Activated CD4-positive, CD25-positive, alpha-beta regulatory T cell (primary cell): ENCODE data around the gene MCOLN1.

ENCODE experiments used
- DNase-seq, 4 experiments: peaks; one replicate each; lab custom pipeline; 2025; lab: John Stamatoyannopoulos, UW

MCOLN1 gene

DNA sequence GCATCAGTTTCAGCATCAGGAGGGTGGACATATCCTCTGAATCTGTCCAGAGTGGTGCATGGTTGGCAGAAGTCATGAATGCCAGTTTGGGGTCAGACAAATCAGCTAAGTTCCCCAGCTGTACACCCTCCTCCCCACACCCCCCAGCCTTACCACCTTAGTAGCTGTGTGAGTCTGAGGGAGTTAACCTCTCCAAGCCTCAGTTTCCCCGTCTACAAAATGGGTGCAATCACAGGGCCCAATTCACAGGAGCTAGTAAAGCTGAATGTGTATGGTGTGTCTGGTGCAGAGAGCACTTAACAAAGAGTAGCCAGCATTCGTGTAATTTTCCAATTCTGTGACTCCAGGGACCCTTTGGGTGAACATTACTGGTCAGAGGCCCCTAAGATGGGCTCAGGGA, 19.9 kb upstream of the MCOLN1 start:
- DNase-seq = no peak

DNA sequence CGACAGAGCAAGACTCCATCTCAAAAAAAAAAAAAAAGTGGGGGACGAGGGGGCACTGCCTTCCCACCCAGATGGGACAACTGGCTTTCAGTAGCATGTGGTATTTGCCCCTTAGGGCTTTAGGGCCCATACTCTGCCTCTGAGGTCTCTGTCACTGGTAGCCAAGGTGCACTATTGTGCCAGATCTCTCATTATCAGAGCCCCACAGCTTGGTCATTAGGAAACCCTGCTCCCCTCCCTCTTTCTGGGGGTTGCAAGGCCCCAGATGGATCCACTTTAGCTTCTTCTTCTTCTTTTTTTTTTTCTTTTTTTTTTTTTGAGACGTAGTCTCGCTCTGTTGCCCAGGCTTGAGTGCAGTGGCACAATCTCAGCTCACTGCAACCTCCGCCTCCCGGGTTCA, 17.7 kb upstream of the MCOLN1 start:
- DNase-seq = no peak

DNA sequence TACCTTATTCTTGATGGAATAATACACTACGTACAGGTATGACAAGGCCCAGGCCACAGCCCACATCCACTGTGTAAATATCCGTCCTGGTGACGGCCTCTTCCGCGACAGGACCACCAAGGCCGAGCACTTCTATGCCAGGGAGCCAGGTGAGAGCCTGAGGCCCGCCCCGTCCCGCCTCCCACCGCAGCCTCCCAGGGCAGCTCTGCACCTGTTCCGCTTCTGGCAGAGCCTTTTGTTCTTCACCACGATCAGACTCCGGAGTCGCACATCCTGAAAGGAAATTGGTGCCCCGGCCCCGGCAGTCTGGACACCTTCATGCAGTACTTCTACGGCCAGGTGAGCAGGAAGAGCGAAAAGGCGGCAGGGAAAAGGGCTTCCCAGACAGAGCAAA, 17.1 kb upstream of the MCOLN1 start:
- DNase-seq = no peak

DNA sequence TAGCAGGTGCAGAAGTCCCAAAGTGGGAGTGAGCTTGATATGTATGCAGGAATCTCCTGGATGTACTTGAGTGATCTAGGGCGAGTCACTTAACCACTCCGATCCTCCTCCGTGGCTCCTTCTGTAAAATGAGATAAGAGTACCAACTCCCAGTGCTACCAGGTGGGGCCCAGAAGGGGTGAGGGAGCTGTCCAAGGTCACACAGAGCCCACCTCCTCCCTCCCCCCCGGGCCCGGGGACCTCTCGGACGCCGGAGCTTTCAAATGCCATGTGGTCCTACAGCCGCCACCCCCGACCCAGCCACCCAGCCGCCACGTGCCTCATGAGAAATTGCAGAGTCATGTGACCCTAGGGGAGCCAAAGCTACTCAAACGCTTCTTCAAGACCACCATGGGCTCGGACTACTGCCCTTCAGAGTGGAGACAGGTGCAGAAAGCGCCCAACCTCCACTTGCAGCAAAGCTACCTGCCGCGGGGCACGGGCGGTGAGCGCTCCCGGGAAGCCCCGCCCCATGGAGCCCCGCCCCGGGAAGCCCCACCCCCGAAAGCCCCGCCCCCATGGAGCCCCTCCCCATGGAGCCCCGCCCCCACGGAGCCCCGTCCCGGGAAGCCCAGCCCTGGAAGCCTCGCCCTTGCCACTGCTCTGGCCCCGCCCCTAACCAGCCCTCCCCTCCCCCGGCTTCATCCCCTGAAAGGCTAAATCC, 16.6 kb upstream of the MCOLN1 start:
- no peak for DNase-seq

DNA sequence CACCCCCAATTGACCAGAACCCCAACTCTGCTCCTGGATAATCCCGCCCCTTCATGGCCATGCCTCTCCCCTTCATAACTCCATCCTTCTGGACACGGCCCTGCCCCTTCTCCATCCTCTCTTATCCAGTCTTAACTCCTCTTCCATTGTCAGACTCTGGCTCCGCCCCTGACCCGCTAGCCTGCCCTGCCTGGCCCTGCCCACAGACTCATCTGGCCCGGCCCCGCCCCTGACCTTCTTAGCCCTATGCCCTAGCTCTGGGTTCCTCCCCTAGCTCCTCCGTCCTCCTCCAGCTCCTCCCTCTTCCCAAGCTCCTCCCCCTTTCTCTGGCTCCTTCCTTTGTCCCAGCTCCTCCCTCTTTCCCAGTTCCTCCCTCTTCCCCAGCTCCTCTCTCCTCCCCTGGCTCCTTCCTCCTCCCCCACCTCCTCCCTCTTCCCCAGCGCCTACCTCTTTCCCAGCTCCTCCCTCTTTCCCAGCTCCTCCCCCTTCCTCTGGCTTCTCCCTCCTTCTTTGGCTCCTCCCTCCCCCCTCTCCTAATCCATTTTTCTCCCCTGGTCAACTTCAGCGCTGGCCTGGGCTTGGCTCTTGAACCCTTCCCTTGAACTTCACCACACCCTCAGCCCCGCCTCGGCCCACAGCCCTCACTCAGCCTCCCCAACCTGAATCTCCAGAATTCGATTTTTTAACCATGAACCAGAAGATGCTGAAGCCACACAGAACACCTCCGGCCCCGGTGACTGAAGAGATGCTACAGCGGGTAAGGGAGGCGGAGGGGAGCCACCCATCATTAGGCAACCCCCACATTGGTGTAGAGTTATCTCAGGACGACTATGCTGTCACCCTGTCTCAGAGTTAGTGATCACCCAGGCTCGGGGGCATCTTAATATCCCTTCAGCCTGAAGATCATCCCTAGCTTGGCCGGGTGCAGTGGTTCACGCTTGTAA, 15.8 kb upstream of the MCOLN1 start:
- no peak for DNase-seq

DNA sequence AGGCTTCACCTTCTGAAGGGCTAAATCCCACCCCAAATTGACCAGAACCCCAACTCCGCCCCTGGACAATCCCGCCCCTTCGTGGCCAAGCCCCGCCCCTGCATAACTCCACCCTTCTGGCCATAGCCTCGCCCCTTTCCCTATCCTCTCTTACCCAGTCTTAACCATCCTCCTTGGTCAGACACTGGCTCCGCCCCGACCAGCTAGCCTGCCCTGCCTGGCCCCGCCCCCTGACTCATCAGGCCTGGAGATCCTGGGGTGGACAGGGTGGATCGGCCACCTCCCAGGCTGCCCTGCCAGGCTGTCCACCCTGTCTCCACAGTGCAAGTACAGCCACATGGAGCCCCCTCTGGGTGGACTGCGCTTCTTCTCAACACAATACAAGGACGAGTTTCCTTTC, 14.5 kb upstream of the MCOLN1 start:
- no peak for DNase-seq

DNA sequence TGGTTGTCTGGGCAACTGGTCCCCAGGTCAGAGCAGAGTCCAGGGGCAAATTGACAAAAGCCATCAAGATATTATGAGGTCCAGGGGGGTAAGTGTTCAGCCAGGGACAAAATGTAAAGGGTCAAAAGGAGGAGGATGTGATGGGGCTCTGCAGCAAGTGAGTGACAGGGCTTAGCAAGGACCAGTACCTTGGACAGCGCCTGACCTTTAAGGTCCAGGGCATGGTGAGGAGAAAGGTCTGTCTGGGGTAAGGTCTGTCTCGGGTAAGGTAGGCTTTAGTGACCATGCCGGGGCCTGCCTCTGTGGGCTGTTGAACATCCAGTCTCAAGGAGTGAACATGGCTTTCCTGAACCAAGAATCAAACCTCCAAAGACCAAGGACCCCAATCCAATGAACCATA, 12.8 kb upstream of the MCOLN1 start:
- DNase-seq = no peak

DNA sequence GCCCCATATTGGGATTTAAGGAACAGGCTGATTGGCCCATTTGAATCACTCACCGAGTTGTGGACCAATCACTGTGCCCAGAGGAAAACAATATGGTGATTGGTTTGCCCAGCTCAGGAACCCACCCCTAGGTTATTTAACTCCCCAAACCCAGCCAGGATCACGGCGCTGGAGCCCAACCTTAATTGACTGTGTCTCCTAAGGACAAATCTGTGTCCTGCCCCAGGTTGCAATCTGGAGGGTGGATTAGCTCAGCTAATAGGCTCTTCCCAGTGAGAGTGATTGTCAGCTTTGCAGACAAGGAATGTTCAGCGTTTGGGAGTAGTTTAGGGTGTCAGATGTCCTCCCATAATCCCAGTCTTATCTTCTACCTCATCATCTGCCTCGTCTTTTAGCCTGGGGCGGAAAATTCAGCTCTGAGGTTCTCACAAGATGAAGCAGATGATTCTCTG, 10.0 kb upstream of the MCOLN1 start:
- DNase-seq = no peak

DNA sequence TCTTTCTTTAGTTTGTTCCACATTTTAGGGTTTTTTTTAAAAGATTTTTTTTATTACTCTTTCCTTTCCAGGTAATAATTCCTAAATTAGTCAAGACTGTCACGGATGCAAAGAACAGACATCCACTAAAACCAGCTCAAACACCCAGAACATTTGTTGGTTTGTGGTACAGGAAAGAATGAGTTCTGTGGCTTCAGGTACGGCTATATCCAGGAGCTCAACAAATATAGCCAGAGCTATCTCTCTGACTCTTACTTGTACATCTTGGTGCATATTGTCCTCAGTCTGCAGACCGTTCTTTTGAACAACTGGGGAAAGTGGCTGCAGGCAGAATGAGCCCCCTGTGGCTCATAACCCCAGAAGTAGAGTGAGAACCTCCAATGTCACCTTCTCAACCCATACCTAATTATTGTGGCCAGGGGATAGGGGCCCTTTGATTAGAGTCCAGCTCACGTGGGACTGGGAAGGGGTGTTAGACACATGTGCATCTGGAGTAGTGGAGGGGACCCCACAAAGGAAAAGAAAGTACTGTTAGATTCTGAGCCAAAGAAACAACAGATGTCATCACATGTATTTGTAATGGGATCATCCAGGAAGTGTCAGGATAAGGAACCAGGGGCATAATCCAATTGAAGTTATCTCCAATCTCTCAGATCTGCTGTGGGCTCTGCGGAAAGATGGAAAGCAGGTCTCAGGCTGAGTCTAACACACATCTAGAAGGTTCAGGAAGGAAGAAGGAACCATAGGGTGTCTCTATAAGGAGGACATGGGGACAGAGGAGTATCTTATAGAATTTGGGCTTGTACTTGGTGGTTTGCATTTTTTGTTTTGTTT, 8.4 kb upstream of the MCOLN1 start:
- DNase-seq = no peak

DNA sequence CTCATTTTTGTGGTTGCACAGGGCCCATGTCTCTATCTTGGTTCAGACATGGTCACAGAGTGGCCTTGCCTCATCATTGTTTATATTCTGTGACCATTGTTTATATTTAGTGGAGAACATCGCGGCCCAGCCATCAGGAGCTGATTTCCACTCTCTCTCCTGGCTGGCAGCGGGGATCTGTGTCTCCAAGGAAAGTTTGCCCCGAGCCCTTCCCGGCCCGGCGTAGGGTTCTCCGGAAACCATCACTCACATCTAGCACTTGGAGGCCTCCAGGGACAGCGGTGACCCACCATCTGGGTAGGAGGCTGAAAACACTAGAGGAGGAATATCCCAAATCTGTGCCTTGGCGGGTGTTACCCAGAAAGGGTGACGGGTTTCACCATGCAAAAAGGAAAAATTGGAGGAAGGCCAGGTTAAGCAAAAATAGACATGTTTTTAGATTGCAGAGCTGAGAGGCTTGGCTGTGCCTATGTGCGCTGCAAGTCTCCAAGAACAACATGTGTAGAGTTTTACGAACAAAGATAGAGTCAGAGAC, 7.2 kb upstream of the MCOLN1 start:
- DNase-seq = no peak

DNA sequence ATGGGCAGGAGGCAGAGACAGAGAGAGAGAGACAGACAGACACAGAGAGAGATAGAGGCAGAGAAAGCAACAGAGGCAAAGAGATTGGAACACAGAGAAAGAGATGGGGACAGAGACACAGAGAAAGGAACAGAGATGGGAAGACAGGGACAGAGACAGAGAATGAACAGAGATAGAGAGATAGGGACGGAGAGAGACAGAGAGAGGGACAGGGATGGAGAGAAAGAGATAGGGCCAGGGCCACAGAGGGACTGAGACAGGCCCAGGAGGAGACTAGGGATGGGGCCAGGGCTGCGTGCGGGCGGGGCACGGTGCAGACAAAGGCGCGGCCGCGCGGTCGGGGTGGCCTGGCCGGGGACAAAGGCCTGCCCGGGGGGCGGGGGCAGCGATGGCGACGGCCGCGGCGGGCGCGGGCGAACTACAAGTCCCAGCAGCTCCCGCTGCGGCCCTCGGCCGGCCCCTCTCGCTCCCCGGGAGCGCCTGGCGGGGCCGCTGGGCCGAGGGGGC, 6.7 kb upstream of the MCOLN1 start, which contains the start of gene ZNF358:
Gene ZNF358, plus strand, starts transcription at position 459 of the 507 bp plus-strand sequence. CDS start 3,140 bp downstream, outside the sequence.
- DNase-seq = no peak

DNA sequence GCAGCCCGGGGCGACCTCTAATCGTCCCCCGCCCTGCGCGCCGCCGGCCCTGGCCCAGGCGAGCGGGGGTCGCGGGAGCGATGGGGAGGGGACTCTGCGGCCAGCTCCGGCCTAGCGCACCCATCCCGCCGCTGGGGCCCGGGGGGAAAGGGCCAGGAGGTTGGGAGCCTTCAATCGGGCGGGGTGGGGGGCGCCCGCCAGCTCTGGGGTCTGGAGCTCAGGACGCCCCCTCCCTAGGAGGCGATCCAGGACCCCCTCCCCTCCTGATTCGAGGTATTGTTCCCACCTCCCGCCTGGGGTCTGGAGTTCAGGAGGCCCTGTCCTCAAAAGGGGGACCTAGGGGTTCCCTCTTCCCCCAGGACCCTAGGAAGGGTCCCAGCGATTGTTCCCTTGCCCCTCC, 6.1 kb upstream of the MCOLN1 start:
- DNase-seq = no peak

DNA sequence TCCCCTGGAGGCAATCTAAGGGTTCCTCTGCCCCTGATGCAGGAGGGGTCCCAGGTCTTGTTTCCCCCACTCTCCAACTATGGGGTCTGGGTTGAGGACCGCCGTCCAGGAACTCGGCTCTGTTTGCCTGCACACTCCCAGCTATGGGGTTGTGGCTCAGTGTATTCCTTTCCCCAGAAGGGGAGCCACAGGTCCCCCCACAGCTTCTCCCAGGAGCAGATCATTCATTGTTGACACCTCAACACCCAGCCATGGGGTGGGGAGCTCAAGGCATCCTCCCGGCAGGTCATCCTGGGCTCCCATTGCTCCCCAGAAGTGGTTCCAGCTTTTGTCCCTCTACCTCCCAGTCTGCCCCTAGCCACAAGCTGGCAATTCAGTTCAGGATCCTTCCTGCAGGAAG, 5.5 kb upstream of the MCOLN1 start:
- DNase-seq = no peak

DNA sequence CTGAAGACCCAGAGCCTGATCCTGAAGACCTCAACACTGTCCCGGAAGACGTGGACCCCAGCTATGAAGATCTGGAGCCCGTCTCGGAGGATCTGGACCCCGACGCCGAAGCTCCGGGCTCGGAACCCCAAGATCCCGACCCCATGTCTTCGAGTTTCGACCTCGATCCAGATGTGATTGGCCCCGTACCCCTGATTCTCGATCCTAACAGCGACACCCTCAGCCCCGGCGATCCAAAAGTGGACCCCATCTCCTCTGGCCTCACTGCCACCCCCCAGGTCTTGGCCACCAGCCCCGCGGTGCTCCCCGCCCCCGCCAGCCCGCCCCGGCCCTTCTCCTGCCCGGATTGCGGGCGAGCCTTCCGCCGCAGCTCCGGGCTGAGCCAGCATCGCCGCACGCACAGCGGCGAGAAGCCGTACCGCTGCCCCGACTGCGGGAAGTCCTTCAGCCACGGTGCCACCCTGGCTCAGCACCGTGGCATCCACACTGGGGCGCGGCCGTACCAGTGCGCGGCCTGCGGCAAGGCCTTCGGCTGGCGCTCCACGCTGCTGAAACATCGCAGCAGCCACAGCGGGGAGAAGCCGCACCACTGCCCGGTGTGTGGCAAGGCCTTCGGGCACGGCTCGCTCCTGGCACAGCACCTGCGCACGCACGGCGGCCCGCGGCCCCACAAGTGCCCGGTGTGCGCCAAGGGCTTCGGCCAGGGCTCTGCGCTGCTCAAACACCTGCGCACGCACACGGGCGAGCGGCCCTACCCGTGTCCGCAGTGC, 2.9 kb upstream of the MCOLN1 start:
- no peak for DNase-seq

DNA sequence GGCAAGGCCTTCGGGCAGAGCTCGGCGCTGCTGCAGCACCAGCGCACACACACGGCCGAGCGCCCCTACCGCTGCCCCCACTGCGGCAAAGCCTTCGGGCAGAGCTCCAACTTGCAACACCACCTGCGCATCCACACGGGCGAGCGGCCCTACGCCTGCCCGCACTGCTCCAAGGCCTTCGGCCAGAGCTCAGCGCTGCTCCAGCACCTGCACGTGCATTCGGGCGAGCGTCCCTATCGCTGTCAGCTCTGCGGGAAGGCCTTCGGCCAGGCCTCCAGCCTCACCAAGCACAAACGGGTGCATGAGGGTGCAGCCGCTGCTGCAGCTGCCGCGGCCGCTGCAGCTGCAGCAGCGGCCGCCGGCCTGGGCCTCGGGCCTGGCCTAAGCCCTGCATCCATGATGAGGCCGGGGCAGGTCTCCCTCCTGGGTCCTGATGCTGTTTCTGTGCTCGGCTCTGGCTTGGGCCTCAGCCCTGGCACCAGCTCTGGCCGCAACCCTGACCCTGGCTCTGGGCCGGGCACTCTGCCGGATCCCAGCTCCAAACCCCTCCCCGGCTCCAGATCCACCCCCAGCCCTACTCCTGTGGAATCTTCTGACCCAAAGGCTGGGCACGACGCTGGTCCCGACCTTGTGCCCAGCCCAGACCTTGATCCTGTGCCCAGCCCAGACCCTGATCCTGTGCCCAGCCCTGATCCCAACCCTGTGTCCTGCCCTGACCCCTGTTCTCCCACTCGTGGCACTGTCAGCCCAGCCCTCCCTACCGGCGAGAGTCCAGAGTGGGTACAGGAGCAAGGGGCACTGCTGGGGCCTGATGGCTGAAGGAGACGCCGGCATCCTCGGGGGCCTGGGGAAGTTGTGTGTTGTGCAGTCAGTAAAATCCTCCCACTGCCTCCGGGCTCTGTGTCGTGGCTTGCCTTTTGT, 2.0 kb upstream of the MCOLN1 start:
- DNase-seq = no peak

DNA sequence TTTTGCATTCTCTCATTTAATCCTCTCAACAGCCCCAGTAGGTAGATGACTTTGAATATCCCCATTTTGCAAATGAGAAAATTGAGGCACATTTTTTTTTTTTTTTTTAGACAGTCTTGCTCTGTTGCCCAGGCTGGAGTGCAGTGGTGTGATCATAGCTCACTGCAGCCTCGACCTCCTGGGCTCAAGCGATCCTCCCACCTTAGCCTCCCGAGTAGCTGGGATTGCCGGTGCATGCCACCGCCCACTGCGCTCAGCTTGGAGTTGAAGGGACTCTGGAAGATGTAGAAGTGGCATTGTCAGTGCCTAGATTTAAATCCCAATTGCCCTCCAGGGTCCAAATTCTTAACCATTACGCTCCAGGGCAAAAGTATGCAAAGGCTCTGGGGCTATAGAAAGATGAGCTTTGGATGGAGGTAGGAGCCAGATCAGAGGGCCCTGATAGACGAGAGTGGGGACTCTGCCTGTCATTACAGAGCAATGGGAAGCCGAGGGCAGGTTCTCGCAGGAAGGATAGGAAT, 813 bp upstream of the MCOLN1 start:
- DNase-seq = no peak

DNA sequence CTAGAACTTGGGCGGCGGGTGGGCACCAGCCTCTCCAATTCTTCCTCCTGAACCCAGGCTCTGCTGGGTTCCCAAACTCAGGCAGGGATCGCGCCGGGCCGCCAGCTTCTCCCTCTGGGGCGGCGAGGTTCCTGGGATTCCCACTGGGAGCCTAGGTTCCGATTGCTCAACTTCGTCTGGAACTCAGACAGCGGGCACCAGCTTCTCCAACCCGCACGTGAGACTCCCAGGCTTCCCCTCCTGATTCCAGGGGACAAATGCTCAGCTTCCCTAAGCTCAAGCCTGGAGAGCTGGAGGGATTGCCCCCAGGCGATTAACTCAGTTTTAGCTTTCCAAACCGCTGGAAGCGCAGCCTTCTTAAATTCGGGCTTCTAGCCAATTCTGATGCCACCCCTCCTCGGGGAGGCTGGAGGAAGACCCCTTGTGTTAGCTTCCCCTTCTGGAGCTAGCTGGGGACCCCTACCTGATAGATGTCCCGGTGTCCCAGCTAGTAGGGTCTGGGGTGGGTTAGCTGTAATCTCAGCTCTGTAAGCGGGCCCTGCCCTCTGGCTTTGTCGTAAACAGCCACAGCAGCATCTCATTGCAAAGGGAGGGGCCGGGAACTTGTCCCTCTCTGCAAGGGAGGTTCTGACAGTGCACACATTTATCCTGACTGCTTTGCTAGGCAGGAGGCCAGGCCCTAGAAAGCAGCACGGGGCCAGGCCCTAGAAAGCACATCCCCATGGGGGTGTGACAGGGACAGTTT, 671 bp downstream of the MCOLN1 start:
- DNase-seq = no peak

DNA sequence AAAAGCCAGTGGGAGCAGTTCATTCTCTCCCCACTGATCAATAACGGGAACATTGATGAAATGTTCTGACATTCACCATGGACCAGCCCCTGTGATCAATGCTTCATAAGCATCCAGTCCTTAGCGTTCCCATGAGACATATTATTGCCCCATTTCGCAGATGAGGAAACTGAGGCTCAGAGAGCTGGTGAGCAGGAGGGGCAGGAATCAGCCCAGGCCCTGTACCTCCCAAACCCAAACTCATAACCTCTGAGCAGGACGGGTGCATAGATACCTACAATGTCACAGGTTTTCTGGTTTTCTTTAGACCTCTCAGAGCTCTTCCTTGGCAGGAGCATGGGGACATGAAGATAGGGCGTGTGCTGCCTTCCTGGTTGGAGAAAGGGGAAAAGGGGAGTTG, 2.1 kb downstream of the MCOLN1 start:
- DNase-seq = no peak
